Endothelial cell of umbilical vein (primary cell): ENCODE data around the gene CLIC5.

ENCODE experiments used
- POLR2AphosphoS5 ChIP-seq: IDR thresholded peaks from 2 replicates; pipeline ENCODE4 v1.6.1; 2012; ENCODE audit warnings: low read depth, mild to moderate bottlenecking, control low read depth, low read length, moderate library complexity; ENCODE audit not compliant: insufficient read depth
- TF ChIP-seq, protein P1 (sequence below), 2 donors: IDR thresholded peaks; 1 replicate in 1 of 2; 2 replicates in 1 of 2; pipeline ENCODE4 v1.5.1; 2011; ENCODE audit warnings: low read length in 2 of 2, mild to moderate bottlenecking in 2 of 2, moderate library complexity in 2 of 2, control low read depth in 1 of 2, inconsistent platforms in 1 of 2, low read depth in 1 of 2; ENCODE audit not compliant: insufficient read depth in 1 of 2; ENCODE audit errors: extremely low read depth in 1 of 2

DNA sequence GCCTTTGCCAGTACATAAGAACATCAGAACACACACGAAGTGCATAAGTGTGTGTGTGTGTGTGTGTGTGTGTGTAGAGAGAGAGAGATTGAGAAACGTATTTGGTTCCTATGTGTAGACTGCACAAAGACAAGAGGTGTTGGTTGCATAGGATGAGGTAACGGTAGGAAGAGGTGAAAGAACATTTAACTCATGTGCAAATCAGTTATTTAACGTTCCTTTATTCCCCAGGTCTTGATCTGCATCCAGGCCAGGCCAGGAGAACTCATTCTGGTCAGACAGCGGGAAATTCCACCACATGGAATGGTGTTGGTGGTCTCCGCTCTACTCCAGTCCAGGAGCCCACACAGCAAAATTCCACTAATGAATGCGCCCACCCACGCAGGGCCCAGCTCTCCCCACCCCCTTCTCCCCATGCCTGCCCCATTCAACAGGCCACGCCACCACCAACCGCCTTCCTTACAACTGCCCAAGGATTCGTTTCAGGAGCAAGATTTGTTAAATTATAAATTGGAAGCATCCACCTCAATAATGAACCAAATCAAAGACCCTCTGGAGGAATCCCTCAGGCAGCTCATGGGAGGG is 86.8 kb downstream of the CLIC5 start:
- TF ChIP-seq, protein P1, sequence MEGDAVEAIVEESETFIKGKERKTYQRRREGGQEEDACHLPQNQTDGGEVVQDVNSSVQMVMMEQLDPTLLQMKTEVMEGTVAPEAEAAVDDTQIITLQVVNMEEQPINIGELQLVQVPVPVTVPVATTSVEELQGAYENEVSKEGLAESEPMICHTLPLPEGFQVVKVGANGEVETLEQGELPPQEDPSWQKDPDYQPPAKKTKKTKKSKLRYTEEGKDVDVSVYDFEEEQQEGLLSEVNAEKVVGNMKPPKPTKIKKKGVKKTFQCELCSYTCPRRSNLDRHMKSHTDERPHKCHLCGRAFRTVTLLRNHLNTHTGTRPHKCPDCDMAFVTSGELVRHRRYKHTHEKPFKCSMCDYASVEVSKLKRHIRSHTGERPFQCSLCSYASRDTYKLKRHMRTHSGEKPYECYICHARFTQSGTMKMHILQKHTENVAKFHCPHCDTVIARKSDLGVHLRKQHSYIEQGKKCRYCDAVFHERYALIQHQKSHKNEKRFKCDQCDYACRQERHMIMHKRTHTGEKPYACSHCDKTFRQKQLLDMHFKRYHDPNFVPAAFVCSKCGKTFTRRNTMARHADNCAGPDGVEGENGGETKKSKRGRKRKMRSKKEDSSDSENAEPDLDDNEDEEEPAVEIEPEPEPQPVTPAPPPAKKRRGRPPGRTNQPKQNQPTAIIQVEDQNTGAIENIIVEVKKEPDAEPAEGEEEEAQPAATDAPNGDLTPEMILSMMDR (IDR thresholded peaks at IDR 0.05; ENCODE audit: extremely low read depth in 1 of 2, insufficient read depth in 1 of 2, low read depth in 1 of 2, low read length in 2 of 2): no peak
- TF ChIP-seq POLR2AphosphoS5: no peak
